ENCODE results near the gene EDC4.

The EDC4 gene

DNA sequence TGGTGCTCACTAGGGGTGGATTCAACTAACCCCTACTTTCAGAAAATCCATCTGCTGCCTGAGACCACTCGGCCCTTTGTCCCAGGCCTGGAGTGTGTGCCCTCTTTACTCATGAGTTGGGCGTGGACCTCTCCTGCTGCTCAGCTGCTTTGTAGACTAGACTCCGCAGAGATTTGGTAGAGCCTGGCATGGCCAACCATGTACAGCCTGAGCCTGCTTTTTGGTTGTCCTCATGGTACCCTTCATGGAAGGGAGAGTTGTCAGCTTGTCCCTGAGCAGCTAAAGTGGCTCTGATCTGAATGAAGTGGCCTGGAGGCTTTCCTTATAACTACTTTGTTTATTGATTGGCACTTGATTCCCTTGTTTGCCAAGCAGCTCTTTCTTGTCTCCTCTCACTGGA, 1.5 kb downstream of the EDC4 start:
- FAIRE-seq (no peak), DNase-seq (ENCODE audit: insufficient read length, low spot score) (no peak)

DNA sequence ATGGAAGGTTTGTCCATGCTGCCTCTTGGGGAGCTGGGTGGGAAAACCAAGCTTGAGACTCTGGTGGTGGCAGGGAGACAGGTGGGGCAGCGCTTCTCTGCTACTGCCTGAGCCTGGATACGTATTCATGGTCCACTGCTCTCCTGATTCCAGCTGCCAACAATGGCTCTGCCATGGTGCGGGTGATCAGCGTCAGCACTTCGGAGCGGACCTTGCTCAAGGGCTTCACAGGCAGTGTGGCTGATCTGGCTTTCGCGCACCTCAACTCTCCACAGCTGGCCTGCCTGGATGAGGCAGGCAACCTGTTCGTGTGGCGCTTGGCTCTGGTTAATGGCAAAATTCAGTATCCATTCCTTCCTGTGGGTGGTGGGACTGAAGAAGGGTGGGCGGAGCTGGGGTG, 4.2 kb downstream of the EDC4 start:
- FAIRE-seq (no peak), DNase-seq (ENCODE audit: insufficient read length, low spot score) (no peak)

DNA sequence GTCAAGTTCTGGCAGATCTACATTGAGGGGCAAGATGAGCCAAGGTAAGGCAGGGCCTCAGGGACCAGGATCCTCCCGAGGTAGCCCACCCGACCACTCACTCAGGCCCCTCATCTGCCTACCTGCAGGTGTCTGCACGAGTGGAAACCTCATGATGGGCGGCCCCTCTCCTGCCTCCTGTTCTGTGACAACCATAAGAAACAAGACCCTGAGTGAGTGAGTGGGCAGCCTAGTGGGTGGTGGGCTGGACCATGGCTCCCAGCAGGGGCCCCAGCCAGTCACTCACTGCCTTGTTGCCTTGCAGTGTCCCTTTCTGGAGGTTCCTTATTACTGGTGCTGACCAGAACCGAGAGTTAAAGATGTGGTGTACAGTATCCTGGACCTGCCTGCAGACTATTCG, 5.4 kb downstream of the EDC4 start:
- no peak for FAIRE-seq
- DNase-seq (ENCODE audit: insufficient read length, low spot score) = no peak

DNA sequence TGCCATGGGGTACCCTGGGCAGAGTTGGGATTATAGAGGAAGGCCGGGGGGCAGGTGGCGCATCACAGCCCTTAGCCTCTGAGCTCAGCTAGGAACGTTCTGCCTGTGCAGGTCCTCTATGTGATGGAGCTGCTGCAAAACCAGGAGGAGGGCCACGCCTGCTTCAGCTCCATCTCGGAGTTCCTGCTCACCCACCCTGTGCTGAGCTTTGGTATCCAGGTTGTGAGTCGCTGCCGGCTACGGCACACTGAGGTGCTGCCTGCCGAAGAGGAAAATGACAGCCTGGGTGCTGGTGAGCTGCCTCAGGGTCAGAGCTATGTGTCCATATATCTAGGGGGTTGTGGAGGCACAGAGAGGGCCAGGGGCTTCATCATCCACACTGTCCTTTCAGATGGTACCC, 6.0 kb downstream of the EDC4 start:
- FAIRE-seq = no peak
- no peak for DNase-seq (ENCODE audit: insufficient read length, low spot score)

DNA sequence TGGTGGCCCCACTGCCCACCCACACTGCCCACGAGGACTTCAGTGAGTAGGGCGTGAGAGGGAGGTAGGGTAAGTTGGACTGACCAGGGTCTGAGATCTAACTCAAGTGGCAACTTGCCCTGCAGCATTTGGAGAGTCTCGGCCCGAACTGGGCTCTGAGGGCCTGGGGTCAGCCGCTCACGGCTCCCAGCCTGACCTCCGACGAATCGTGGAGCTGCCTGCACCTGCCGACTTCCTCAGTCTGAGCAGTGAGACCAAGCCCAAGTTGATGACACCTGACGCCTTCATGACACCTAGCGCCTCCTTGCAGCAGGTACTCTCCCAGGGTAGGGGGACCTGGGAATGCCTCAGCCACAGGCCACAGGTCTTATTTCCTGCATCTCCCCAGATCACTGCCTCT, 6.6 kb downstream of the EDC4 start:
- no peak for FAIRE-seq

DNA sequence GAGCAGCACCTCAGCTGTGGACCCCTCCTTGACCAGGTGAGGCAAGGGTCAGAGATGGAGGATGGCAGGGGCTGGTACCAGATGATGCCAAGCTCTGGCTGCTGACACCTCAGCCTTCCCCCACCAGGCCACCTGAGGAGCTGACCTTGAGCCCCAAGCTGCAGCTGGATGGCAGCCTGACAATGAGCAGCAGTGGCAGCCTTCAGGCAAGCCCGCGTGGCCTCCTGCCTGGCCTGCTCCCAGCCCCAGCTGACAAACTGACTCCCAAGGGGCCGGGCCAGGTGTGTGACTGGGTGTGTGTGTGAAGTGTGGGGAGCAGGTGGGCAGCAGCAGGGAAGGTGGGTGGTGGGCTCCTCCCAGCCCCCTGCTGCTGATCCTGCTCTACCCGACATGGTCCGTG, 7.1 kb downstream of the EDC4 start:
- no peak for FAIRE-seq

More for the DNA sequence above, 6.6 kb downstream of the EDC4 start:
- DNase-seq (ENCODE audit: insufficient read length, low spot score) = no peak

DNA sequence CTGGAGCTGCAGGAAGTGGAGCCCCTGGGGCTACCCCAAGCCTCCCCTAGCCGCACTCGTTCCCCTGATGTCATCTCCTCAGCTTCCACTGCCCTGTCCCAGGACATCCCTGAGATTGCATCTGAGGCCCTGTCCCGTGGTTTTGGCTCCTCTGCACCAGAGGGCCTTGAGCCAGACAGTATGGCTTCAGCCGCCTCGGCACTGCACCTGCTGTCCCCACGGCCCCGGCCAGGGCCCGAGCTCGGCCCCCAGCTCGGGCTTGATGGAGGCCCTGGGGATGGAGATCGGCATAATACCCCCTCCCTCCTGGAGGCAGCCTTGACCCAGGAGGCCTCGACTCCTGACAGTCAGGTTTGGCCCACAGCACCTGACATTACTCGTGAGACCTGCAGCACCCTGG, 7.7 kb downstream of the EDC4 start:
- DNase-seq (ENCODE audit: insufficient read length, low spot score) (no peak), FAIRE-seq (no peak)

More for the DNA sequence above, 7.1 kb downstream of the EDC4 start:
- DNase-seq (ENCODE audit: insufficient read length, low spot score) = no peak

DNA sequence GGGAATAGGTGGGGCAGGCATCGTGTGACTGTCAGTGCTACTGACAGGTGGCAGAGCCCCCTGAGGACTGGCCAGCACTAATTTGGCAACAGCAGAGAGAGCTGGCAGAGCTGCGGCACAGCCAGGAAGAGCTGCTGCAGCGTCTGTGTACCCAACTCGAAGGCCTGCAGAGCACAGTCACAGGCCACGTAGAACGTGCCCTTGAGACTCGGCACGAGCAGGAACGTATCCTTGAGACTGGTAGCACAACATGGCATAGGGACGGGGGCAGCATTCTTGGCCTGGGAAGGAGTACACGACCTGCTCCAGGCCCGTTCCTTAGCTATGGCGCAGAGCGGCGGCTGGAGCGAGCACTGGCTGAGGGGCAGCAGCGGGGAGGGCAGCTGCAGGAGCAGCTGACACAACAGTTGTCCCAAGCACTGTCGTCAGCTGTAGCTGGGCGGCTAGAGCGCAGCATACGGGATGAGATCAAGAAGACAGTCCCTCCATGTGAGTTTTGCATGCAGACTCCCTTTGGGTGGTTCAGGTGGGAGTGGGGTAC, 8.8 kb downstream of the EDC4 start:
- no peak for FAIRE-seq
- DNase-seq (ENCODE audit: insufficient read length, low spot score) = no peak

DNA sequence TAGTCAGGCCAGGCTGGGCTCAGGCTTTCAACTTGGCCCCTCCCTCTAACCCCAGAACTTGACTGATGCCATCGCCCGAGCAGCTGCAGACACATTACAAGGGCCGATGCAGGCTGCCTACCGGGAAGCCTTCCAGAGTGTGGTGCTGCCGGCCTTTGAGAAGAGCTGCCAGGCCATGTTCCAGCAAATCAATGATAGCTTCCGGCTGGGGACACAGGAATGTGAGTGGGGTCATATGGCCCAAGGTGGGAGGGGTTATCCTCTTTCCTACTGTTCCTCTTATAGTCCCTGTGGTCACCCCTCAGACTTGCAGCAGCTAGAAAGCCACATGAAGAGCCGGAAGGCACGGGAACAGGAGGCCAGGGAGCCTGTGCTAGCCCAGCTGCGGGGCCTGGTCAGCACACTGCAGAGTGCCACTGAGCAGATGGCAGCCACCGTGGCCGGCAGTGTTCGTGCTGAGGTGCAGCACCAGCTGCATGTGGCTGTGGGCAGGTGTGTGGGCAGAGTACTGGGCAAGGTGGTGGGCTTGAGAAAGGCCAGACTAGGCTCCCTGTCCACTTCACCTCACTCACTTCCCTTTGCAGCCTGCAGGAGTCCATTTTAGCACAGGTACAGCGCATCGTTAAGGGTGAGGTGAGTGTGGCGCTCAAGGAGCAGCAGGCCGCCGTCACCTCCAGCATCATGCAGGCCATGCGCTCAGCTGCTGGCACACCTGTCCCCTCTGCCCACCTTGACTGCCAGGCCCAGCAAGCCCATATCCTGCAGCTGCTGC, 9.7 kb downstream of the EDC4 start:
- FAIRE-seq = no peak
- no peak for DNase-seq (ENCODE audit: insufficient read length, low spot score)

DNA sequence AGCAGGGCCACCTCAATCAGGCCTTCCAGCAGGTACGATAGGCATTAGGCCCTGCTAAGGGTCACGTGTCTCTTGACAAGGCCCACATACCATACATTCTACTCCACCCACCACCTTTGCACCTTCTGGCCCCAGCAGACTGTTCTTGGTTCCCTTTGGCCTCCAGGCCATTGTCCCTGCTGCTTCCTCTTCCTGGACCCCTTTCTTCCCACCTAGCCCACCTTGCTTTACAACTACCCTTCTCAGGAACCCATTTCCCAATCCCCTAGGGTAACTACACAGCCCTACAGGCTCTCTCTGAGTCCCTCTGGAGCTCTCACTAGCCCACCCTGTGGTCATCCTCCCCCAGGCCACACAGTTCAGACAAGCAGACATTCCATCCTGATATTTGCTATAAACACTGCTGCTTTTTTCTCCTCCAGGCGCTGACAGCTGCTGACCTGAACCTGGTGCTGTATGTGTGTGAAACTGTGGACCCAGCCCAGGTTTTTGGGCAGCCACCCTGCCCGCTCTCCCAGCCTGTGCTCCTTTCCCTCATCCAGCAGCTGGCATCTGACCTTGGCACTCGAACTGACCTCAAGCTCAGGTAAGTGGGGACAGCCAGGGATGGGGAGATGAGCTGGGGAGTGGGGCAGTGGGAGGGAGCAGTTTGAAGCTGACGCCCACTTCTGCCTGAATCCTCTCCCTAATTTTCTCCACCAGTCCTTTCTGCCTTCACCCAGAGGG, 10.5 kb downstream of the EDC4 start:
- no peak for FAIRE-seq
- DNase-seq (ENCODE audit: insufficient read length, low spot score) = no peak

DNA sequence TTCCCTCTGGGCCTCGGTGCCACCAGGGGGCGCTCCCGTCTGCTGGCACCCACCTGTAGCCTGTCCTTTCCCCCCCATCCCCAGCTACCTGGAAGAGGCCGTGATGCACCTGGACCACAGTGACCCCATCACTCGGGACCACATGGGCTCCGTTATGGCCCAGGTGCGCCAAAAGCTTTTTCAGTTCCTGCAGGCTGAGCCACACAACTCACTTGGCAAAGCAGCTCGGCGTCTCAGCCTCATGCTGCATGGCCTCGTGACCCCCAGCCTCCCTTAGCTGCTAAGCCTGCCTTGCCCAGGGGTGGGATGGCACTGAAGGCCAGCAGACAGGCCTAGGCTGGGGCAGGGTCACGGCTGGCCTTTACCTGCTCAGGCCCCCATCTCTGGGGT, 11.0 kb downstream of the EDC4 start:
- peak; percentile 87 for DNase-seq (ENCODE audit: insufficient read length, low spot score)
- FAIRE-seq = no peak

DNA sequence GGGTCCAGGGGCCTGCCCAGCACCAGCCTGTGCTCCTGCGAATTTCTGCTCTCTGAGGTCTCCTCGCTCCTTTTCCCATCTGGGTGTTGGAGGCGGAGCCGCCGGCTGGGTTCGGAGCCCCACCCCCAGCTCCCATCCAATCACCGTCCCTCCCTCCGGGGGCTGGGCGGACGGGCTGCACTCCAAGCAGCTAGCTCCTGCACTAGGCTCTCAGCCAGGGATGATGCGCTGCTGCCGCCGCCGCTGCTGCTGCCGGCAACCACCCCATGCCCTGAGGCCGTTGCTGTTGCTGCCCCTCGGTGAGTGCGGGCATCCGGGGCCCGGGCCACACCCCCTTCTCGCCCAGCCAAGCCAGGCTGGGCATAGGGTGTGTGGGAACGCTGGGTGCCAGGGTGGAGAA, 11.8 kb downstream of the EDC4 start, which contains the start of gene NRN1L:
NRN1L (plus strand) TSS at position 202 of the 400 bp plus-strand sequence; CDS start at position 221, 19 bp downstream.
- no peak for FAIRE-seq
- DNase-seq (ENCODE audit: insufficient read length, low spot score) = no peak

DNA sequence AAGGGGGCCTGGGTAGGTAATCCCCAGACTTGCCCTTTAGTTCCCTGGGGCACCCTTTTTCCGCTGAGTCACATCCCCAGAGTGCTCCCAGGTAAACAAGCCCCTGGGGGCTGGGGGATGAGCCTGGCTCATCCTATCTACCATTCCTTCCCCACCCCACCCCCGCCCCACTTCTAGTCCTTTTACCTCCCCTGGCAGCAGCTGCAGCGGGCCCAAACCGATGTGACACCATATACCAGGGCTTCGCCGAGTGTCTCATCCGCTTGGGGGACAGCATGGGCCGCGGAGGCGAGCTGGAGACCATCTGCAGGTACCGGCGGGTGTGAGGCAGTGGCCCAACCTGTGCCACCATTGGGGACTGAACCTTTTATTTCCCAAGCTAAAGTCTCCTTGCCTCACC, 12.7 kb downstream of the EDC4 start:
- FAIRE-seq (no peak), DNase-seq (ENCODE audit: insufficient read length, low spot score) (no peak)

DNA sequence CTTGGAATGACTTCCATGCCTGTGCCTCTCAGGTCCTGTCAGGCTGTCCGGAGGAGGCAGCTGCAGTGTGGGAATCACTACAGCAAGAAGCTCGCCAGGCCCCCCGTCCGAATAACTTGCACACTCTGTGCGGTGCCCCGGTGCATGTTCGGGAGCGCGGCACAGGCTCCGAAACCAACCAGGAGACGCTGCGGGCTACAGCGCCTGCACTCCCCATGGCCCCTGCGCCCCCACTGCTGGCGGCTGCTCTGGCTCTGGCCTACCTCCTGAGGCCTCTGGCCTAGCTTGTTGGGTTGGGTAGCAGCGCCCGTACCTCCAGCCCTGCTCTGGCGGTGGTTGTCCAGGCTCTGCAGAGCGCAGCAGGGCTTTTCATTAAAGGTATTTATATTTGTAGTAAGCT, 13.1 kb downstream of the EDC4 start:
- FAIRE-seq (no peak), DNase-seq (ENCODE audit: insufficient read length, low spot score) (no peak)

DNA sequence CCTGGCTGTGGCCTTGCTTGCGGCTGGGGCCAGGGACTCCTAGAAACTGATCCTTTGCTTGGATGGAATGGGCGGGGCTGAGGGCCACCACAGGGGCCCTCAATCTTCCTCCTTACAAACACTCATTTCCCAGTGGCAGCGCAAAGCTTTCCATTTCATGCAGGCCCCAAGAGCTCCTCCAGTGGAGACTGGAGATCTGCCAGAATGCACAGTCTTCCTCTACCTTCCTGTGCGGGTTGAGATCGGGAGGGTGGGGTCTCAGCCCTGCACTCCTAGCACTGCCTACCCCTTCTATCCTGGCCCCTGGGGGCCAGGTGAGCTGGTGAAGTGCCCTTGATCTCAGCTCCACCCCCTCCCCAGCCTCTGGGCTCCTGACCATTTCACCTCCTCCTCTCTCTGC, 13.5 kb downstream of the EDC4 start:
- DNase-seq (ENCODE audit: insufficient read length, low spot score) (no peak), FAIRE-seq (no peak)

DNA sequence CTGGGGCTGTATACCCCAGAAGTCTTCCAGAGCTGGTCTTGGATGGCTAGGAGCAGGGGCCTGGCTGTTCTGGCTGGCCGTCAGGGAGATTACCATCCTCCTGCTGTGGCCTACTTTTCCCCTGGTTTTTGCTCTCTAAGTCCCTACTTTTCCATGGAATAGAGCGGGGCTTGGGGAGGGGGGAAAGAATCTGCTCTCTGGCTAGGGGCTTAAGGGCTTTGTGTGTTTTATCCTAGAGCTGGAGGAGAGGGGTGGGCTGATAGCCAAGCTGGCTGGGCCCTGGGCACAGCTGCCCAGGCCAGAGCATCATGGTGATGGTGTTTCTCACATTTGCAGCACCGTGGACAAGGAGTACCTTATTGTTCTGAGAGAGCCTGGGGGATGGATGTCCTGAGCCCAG, 15.5 kb downstream of the EDC4 start:
- FAIRE-seq (no peak), DNase-seq (ENCODE audit: insufficient read length, low spot score) (no peak)

DNA sequence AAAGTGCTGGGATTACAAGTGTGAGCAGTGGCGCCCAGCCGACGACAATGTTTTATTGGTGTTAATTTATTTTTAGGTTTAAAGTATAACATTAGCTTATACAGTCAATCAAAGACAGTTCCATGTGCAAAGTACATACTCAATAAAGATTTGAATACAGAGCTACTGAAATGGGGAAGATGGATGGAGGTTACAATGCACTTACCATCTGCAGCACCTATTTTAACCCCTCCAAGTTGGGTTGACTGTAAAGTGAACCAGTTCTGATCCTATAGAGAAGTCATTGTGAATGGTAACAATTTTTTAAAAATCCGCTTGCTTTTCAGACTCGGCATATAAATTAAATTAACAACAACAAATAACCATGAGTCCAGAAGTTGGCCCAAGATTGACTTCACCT, 19.5 kb downstream of the EDC4 start:
- FAIRE-seq (no peak), DNase-seq (ENCODE audit: insufficient read length, low spot score) (no peak)

DNA sequence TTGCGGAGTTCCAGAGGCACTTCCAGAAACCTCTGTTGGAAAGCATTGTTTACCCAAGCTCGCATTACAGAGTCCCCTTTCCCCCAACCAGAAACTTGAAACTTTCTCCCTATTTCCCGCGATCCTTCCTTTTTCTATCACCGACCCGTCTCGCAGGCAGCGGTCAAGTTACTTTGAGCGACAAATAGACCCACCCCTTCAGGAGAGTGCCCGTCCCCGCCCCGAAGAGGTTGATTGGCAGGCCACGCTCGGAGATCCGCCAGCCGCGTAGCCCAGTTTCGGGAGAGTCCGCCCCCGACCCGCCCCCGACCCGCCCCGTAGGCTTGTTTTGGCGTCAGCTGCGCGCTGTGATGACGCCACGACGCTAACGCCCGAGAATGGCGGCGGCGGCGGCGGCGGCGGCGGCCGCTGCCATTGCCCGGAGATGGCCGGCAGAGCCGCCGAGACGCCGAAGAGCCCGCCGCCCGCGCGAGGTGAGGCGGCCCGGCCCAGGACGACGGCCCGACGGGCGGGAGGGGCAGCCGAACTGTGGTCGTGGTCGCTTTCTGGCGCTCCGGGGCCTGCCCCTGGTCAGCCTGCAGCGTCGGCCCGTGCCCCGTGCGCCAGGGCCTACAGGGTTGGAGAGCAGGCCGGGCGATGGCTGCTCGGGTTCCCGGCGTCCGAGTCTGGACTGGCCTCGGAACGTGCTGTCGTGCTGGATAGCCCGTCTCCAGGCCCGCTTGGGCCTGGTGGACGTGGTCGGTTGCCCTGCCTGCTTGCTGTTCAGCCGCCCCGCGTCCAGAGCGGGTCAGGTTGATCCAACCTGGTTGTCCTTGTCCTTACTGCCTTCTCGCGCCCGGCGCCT, 20.3 kb downstream of the EDC4 start, which contains the start of gene PSKH1:
PSKH1 (plus strand) TSS at position 356 of the 844 bp plus-strand sequence. CDS start 15,496 bp downstream, outside the sequence.
- FAIRE-seq (peak; percentile 70), DNase-seq (ENCODE audit: insufficient read length, low spot score) (peak; percentile 99)

DNA sequence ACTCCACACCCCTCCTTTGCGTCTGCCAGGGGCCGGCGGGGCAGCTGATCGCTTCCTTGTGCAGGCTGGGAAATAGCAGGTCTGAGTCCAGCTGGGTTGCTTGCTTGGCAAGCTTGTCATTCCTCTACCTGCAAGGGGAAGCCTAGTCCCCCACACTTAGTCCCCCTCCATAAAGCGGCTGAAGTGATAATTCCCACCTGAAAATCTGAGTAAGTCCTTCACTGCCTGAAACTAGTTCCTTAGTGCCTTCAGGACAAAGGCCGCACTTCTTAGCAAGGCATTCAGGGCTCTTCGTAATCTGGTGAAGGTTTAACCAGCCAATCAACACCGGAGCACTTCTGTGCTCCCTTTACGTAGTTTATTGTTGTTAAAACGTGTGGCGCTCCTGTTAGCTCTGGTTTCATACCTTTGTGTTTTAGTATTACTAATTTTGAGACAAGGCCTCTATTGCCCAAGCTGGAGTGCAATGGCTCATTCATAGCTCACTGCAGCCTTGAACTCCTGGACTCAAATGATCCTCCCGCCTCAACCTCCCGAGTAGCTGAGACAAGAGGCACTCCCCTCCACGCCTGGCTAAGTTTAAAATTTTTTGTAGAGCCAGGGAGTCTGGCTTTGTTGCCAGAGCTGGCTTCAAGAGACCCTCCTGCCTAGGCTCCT, 21.0 kb downstream of the EDC4 start:
- FAIRE-seq = no peak
- no peak for DNase-seq (ENCODE audit: insufficient read length, low spot score)

DNA sequence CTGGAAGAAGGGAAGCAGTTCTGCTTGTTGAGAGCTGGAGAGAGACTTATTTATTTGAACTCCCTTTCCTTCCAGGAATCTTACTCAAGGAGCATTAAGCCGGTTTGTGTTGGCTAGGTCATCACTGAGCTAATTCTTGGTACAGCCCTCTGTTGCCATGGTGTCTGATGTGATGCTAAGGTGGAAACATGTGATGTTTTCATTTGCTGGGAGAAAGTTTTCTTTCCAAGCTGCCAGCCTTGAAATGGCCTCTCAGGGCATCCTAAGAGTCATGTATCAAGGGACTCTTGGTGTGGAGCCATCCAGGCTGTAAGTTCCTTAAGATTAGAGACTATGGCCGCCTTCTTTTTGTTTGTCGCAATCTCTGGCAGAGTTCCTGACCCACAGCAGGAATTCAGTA, 24.4 kb downstream of the EDC4 start:
- FAIRE-seq (no peak), DNase-seq (ENCODE audit: insufficient read length, low spot score) (no peak)
